Spleen (tissue), 7 donors: ENCODE results near the gene BNC2.

Experiments used
- POLR2A ChIP-seq, 3 donors: fragments of 450-650 bp; IDR thresholded peaks; one replicate each; pipeline ENCODE4 v1.5.1; 2017; ENCODE audit warnings: antibody characterized with exemption in 3 of 3, mild to moderate bottlenecking in 1 of 3
- POLR2AphosphoS5 ChIP-seq, 3 donors: sonication (generic); formaldehyde crosslinking; IDR thresholded peaks; one replicate each; pipeline ENCODE4 v1.5.1; 2017; ENCODE audit warnings: antibody characterized with exemption in 3 of 3
- TF ChIP-seq, protein P1 (sequence below), 11 experiments: fragments of 200-600 bp in 7 of 11; fragments of 450-650 bp in 4 of 11; sonication (generic) in 4 of 11; IDR thresholded peaks in 8 of 11; conservative IDR thresholded peaks in 3 of 11; 1 replicate in 7 of 11; 2 replicates in 4 of 11; pipeline versions ENCODE4 v1.4.0 to v1.8.0; 2016 to 2021; ENCODE audit warnings: antibody characterized with exemption in 11 of 11, inconsistent platforms in 4 of 11, mild to moderate bottlenecking in 1 of 11
- donor health status: DM: no; HTN: no; CAD: no; lungs with moderate emphysema.
- donor health status: DM: no; HTN: no; CAD: no.
- donor health status: DM: no; HTN: no; CAD: no.

DNA sequence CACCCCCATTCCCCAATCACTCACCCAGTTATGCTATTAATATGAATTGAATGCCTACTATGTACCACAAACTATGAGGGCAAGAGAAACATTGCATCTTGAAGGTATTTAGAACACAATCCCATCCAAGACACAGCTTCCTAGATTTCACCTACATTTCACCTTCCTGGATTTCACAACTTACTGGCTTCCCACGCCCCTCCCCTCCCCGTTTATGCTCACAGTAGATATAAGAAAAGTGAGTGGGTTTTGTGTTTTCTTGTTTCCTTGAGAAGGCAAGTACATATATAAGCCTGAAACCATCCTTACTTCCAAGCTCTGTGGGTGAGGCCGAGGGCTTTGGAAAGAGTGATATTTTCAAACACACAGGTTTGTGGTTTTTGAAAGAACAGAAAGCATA is 465.0 kb downstream of the BNC2 start:
- TF ChIP-seq, protein P1, sequence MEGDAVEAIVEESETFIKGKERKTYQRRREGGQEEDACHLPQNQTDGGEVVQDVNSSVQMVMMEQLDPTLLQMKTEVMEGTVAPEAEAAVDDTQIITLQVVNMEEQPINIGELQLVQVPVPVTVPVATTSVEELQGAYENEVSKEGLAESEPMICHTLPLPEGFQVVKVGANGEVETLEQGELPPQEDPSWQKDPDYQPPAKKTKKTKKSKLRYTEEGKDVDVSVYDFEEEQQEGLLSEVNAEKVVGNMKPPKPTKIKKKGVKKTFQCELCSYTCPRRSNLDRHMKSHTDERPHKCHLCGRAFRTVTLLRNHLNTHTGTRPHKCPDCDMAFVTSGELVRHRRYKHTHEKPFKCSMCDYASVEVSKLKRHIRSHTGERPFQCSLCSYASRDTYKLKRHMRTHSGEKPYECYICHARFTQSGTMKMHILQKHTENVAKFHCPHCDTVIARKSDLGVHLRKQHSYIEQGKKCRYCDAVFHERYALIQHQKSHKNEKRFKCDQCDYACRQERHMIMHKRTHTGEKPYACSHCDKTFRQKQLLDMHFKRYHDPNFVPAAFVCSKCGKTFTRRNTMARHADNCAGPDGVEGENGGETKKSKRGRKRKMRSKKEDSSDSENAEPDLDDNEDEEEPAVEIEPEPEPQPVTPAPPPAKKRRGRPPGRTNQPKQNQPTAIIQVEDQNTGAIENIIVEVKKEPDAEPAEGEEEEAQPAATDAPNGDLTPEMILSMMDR (IDR thresholded peaks at IDR 0.05 in 8 of 11, conservative IDR thresholded peaks at IDR 0.05 in 3 of 11) = no peak
- no peak for TF ChIP-seq POLR2AphosphoS5 (IDR thresholded peaks at IDR 0.05)
- TF ChIP-seq POLR2A (IDR thresholded peaks at IDR 0.05) = no peak
